Endothelial cell of umbilical vein (primary cell): ENCODE data around the gene CTBP1. TPM values are rescaled to one million over a fixed set of nuclear protein-coding genes. Genes with fewer than 3 reads are reported as not detected.
A peak's percentile ranks its signal among the peaks of the same experiment; 100 is the strongest.

ENCODE experiments used
- BruUV-seq: library from RNA; stranded (reverse); fragments of 400-500 nt; replicated peaks from 2 replicates; lab custom pipeline; 2021; lab: Mats Ljungman, UMichigan
- CTCF ChIA-PET: fragments of 300-600, 350-600 bp; sonication (Branson Sonifier 250); formaldehyde crosslinking; loops from one replicate; lab custom pipeline; 2021; ENCODE audit warnings: antibody characterized with exemption, inconsistent platforms; lab: Charles Lee
- POLR2A ChIA-PET: fragments of 300-600, 350-600 bp; sonication (Branson Sonifier 250); formaldehyde crosslinking; loops from one replicate; lab custom pipeline; 2021; ENCODE audit warnings: antibody characterized with exemption, inconsistent platforms; lab: Charles Lee
- DNase-seq: peaks from one replicate; pipeline ENCODE4 v3.0.0-alpha.2; 2011; ENCODE audit warnings: low read depth, low spot score
- FAIRE-seq: peaks from 2 replicates; lab custom pipeline; 2011; peaks lifted over from hg19 to GRCh38; lab: Jason Lieb, UNC
- H2AFZ ChIP-seq: 2 replicates; pipeline ENCODE4 v1.6.0; 2012; ENCODE audit warnings: low read depth, low read length, control low read depth, inconsistent platforms
- H3K27ac ChIP-seq: 2 replicates; pipeline ENCODE4 v1.5.1; 2011; ENCODE audit warnings: low read depth, mild to moderate bottlenecking, control low read depth, low read length, moderate library complexity; ENCODE audit not compliant: insufficient read depth
- H3K27me3 ChIP-seq, 2 experiments: 2 replicates each; pipeline versions ENCODE4 v1.6.0 to v1.6.1; 2011; ENCODE audit warnings: low read length in 2 of 2, mixed read lengths in 1 of 2; ENCODE audit not compliant: control insufficient read depth in 2 of 2, insufficient read depth in 2 of 2
- H3K36me3 ChIP-seq, 2 experiments: 2 replicates in 1 of 2; 3 replicates in 1 of 2; pipeline ENCODE4 v1.5.1; 2011; ENCODE audit warnings: low read length in 2 of 2, mild to moderate bottlenecking in 1 of 2, moderate library complexity in 1 of 2; ENCODE audit not compliant: control insufficient read depth in 2 of 2, insufficient read depth in 2 of 2; ENCODE audit errors: extremely low read depth in 1 of 2
- H3K4me1 ChIP-seq: 3 replicates; pipeline ENCODE4 v1.5.1; 2011; ENCODE audit warnings: mild to moderate bottlenecking, low read length; ENCODE audit not compliant: control insufficient read depth, insufficient read depth; ENCODE audit errors: extremely low read depth
- H3K4me2 ChIP-seq: 2 replicates; pipeline ENCODE4 v1.6.1; 2011; ENCODE audit warnings: low read length, control low read depth, mixed read lengths; ENCODE audit not compliant: insufficient read depth
- H3K4me3 ChIP-seq, 3 experiments: fragments of 200-600 bp in 1 of 3; sonication (generic), shearing (Covaris generic) in 1 of 3; replicated peaks in 1 of 3; 2 replicates each; pipeline ENCODE4 v1.5.1; 2011 to 2016; ENCODE audit warnings: control low read depth in 3 of 3, low read length in 3 of 3, mild to moderate bottlenecking in 2 of 3, inconsistent platforms in 1 of 3, low read depth in 1 of 3, moderate library complexity in 1 of 3; ENCODE audit not compliant: insufficient read depth in 1 of 3
- H3K79me2 ChIP-seq: 2 replicates; pipeline ENCODE4 v1.6.0; 2012; ENCODE audit warnings: low read length, inconsistent platforms; ENCODE audit not compliant: control insufficient read depth, insufficient read depth
- H3K9ac ChIP-seq: replicated peaks from 2 replicates; pipeline ENCODE3; 2011; ENCODE audit warnings: low read length, control low read depth; ENCODE audit not compliant: insufficient read depth; ENCODE audit errors: extremely low read depth
- H3K9me1 ChIP-seq: replicated peaks from 3 replicates; pipeline ENCODE4 v1.6.0; 2011; ENCODE audit warnings: mild to moderate bottlenecking, low read length; ENCODE audit not compliant: control insufficient read depth, insufficient read depth; ENCODE audit errors: extremely low read depth
- H3K9me3 ChIP-seq: replicated peaks from 2 replicates; pipeline ENCODE4 v1.5.1; 2012; ENCODE audit warnings: low read length, inconsistent platforms; ENCODE audit not compliant: control insufficient read depth, insufficient read depth
- H4K20me1 ChIP-seq: replicated peaks from 2 replicates; pipeline ENCODE3; 2011; ENCODE audit warnings: mild to moderate bottlenecking, low read length; ENCODE audit not compliant: control insufficient read depth, insufficient read depth; ENCODE audit errors: extremely low read depth
- CTCF ChIP-seq, 2 donors: IDR thresholded peaks; 1 replicate in 1 of 2; 2 replicates in 1 of 2; pipeline ENCODE4 v1.5.1; 2011; ENCODE audit warnings: low read length in 2 of 2, mild to moderate bottlenecking in 2 of 2, moderate library complexity in 2 of 2, control low read depth in 1 of 2, inconsistent platforms in 1 of 2, low read depth in 1 of 2; ENCODE audit not compliant: insufficient read depth in 1 of 2; ENCODE audit errors: extremely low read depth in 1 of 2
- EZH2 ChIP-seq: IDR thresholded peaks from 2 replicates; pipeline ENCODE4 v1.6.1; 2012; ENCODE audit warnings: borderline replicate concordance, low read depth, mild to moderate bottlenecking, moderate library complexity, low read length, inconsistent platforms; ENCODE audit not compliant: severe bottlenecking
- FOS ChIP-seq: IDR thresholded peaks from 2 replicates; pipeline ENCODE4 v1.6.1; 2011; ENCODE audit warnings: mild to moderate bottlenecking, low read length, moderate library complexity, borderline replicate concordance; ENCODE audit not compliant: insufficient read depth
- GATA2 ChIP-seq: IDR thresholded peaks from 2 replicates; pipeline ENCODE4 v1.7.0; 2011; ENCODE audit warnings: low read depth, mild to moderate bottlenecking, moderate library complexity, mixed read lengths, low read length; ENCODE audit not compliant: insufficient read length, insufficient read depth
- JUN ChIP-seq: IDR thresholded peaks from 2 replicates; pipeline ENCODE4 v1.6.1; 2011; ENCODE audit warnings: borderline replicate concordance, low read depth; ENCODE audit not compliant: insufficient read length, insufficient read depth
- MAX ChIP-seq: IDR thresholded peaks from 2 replicates; pipeline ENCODE4 v1.6.1; 2011; ENCODE audit not compliant: insufficient read depth, insufficient read length
- MYC ChIP-seq: IDR thresholded peaks from one replicate; pipeline ENCODE4 v1.6.1; 2011; ENCODE audit warnings: mild to moderate bottlenecking, low read depth, low read length
- POLR2A ChIP-seq: IDR thresholded peaks from 2 replicates; pipeline ENCODE4 v1.6.1; 2012; ENCODE audit warnings: low read depth, mild to moderate bottlenecking, control low read depth, low read length
- POLR2AphosphoS5 ChIP-seq: IDR thresholded peaks from 2 replicates; pipeline ENCODE4 v1.6.1; 2012; ENCODE audit warnings: low read depth, mild to moderate bottlenecking, control low read depth, low read length, moderate library complexity; ENCODE audit not compliant: insufficient read depth
- dilution Hi-C: fragments of 300-500 bp; cut with MboI; formaldehyde crosslinking; loops from one replicate; pipeline ENCODE4 v1.15.0; 2019; ENCODE audit warnings: low sequenced_read_pairs; ENCODE audit not compliant: extremely low pct_ligation_motif_present
- intact Hi-C: fragments of 100-400 bp; cut with micrococcal nuclease; formaldehyde crosslinking; loops from one replicate; pipeline ENCODE4 v1.10.0; 2022
- polyA plus RNA-seq, 4 experiments: library from polyadenylated mRNA; depleted of rRNA in 3 of 4; stranded (reverse) in 3 of 4; unstranded in 1 of 4; fragments of >200 nt; gene quantifications; 2 replicates each; pipeline versions ENCODE4 v1.2.1 to v1.2.3, GENCODE V29; 2011 to 2012; ENCODE audit warnings: missing spikeins in 1 of 4
- total RNA-seq: library from RNA; stranded (reverse); gene quantifications from 2 replicates; pipeline ENCODE4 v1.2.3, GENCODE V29; 2021

CTBP1 gene
- total and polyA plus RNA-seq, 2 donors (not counting 3 experiments of a cell fraction or from before 2014, with no cell fraction given), result 165 to 167 TPM

DNA sequence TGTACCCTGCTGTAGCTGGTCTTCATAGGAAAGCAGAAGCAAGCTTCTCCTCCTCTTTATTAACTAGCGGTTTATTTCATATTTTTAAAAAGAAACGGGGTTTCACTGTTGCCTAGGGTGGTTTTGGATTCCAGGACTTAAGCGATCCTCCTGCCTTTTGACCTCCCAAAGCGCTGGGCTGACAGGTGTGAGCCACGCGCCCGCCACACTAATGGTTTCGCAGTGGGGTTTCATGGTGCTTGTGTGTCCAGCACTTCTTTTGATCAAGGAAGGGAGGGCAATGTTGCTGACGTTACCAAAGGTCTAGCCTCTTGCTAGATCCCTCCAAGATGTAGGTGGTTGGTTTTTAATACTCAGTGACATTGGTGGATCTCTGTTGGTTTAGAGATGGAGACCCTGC is 42.2 kb upstream of the CTBP1 start:
- TF ChIP-seq CTCF (IDR thresholded peaks at IDR 0.05; ENCODE audit: extremely low read depth in 1 of 2, insufficient read depth in 1 of 2, low read depth in 1 of 2, low read length in 2 of 2) (no peak), GATA2 (no peak), MAX (no peak), MYC (no peak), FOS (no peak), POLR2AphosphoS5 (no peak), EZH2 (no peak), JUN (no peak), POLR2A (no peak)
- Histone ChIP-seq H3K4me1 (peaks cover 16% of the 10 kb centered on the region), H3K27ac (no peak overlapping the region), H3K9me3 (no peaks in the 10 kb centered on the region), H3K9ac (peak overlapping the region; percentile 88), H3K36me3 (peaks cover 0 to 3% of the 10 kb centered on the region in 2 experiments), H3K27me3 (no peaks in the 10 kb centered on the region), H2AFZ (no peak overlapping the region), H3K4me2 (peak overlapping the region; percentile 58), H3K9me1 (no peaks in the 10 kb centered on the region), H3K79me2 (peaks cover 58% of the 10 kb centered on the region), H4K20me1 (no peaks in the 10 kb centered on the region), H3K4me3 (peak overlapping the region in 2 of 3 experiments; percentile 86 to 87)
- intact Hi-C loops (no loop called here), dilution Hi-C loops (no loop called here)
- DNase-seq (no peak), FAIRE-seq (no peak)
- POLR2A ChIA-PET, result no interaction called here
- BruUV-seq, result no TSS peak
- CTCF ChIA-PET, result interaction anchor here (1.3 kb wide), 1 partner anchor 56 kb away, joined by 10 read pairs; the partner anchor contains the start of gene UVSSA
